PFSK-1 (cell line): ENCODE data around the gene SKI.

Experiments
- SIN3A ChIP-seq: IDR thresholded peaks from 2 replicates; pipeline ENCODE4 v1.6.1; 2012; ENCODE audit warnings: mild to moderate bottlenecking, low read length, moderate library complexity, borderline replicate concordance; ENCODE audit not compliant: insufficient read depth
- TAF1 ChIP-seq: IDR thresholded peaks from 2 replicates; pipeline ENCODE4 v1.6.1; 2012; ENCODE audit warnings: low read length, control low read depth, borderline replicate concordance; ENCODE audit not compliant: insufficient read depth

DNA sequence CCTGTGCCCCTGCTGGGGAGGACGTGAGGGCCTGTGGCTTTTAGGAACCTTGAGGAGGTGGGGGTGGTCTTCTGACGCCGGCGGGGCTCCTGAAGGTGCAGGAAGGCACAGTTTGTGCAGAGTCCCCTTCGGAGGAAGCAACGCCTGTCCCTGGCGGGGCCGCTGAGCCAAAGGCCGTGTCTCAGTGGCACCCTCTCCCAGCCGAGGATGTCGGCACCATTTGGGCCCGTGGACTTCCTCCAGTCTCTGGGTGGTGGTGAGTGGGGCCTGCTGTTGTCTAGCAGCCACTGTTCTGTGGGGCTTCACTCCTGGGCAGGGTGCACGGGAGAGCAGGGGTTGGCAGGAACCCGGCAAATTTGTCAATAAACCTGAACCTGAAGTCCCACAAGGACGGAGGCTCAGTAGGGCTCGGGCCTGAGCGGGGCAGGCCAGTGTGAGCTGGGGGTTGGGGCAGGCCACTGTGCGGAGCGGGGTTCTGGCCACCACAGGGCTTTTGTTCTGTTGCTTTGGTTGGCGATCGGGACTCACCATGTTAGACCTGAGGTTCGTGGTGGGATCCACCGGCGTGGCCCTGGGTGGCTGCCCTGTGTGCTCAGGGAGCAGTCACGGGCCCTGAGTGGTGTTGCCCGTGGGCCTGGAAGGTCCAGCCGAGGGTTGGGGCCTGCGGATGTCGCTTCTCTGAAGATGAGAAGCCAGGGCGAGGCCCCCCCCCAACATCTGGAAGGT, 64.8 kb downstream of the SKI start:
- TF ChIP-seq TAF1 (no peak), SIN3A (no peak)
